Nephron (organoid): Measurements from ENCODE around the gene TRAF7.
"Not testable (repeated sequence)": the region's sequence is repeated elsewhere in the genome, so short reads cannot be mapped to it uniquely, and the experiment has no call there.

ENCODE experiments used
- H3K27ac Mint-ChIP-seq, 3 experiments: 2 replicates each; pipeline ENCODE4 v1.8.0; 2020; ENCODE audit warnings: mixed read lengths in 3 of 3, mild to moderate bottlenecking in 2 of 3, moderate library complexity in 1 of 3
- H3K27me3 Mint-ChIP-seq: 2 replicates; pipeline ENCODE4 v1.8.0; 2021; ENCODE audit warnings: low read depth, mild to moderate bottlenecking, moderate library complexity, mixed read lengths
- H3K36me3 Mint-ChIP-seq: 2 replicates; pipeline ENCODE4 v1.8.0; 2020; ENCODE audit warnings: low read depth, mixed read lengths
- H3K4me1 Mint-ChIP-seq: 2 replicates; pipeline ENCODE4 v1.8.0; 2020; ENCODE audit warnings: mixed read lengths
- H3K4me3 Mint-ChIP-seq, 3 experiments: 2 replicates each; pipeline ENCODE4 v1.8.0; 2020; ENCODE audit warnings: mild to moderate bottlenecking in 3 of 3, mixed read lengths in 3 of 3, moderate library complexity in 2 of 3
- H3K9me3 Mint-ChIP-seq: 2 replicates; pipeline ENCODE4 v1.8.0; 2020; ENCODE audit warnings: mixed read lengths

The TRAF7 gene

GRCh38 chr16:2124377-2124693 lies 31.2 kb upstream of the TRAF7 start:
- Mint-ChIP-seq H3K4me1 (peaks cover 37% of the 10 kb centered on the region), H3K27ac (peak overlapping the region in 1 of 3 experiments; percentile 91)
- H3K4me3 Mint-ChIP-seq, H3K27me3 Mint-ChIP-seq, H3K36me3 Mint-ChIP-seq, H3K9me3 Mint-ChIP-seq: not testable (repeated sequence)

DNA sequence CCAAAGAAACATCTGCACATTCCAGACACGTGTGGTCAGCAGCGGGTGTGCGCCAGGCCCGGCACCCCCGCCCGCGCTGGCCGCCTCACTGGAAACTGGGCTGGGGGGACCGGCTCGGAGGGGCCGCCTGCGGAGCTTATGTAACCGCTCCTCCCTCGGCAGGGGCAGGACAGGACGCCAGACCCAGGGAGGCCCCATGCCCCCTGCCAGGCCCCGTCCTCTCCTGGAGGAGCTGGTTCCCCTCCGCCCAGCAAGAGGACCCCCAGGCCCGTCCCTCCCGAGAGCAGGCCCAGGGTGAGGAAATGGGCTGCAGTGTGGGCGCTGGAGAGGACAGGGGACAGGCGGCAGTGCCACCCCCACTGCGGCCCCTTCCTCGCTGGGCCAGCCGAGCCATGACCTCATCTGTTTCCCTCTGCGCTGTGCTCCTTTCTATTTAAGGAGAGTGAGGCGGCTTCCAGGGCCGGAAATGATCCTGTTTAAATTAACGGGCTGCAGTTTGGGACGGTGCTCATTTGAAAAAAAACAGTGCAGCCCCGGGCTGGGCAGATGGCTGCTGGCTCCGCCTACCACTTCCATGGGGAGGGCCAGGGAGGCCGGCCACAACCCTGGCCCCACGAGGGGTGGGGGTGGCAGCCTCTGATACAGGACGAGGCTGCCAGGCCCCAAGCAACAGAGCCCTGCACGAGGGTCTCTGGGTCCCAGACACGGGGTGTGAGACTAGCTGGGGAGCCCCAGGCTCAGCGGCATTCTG lies 30.7 kb upstream of the TRAF7 start:
- Mint-ChIP-seq H3K4me1 (peaks cover 37% of the 10 kb centered on the region), H3K27ac (peak overlapping the region; percentile 87 to 91 (median 90)), H3K4me3 (peak overlapping the region; percentile 64 to 68 (median 66))
- not testable (repeated sequence) for H3K27me3 Mint-ChIP-seq, H3K9me3 Mint-ChIP-seq, H3K36me3 Mint-ChIP-seq

- Mint-ChIP-seq H3K27ac (peak overlapping the region; percentile 87 to 91 (median 90)), H3K4me1 (peaks cover 32% of the 10 kb centered on the region), H3K4me3 (peak overlapping the region; percentile 64 to 68 (median 66))
- not testable (repeated sequence) for H3K36me3 Mint-ChIP-seq, H3K27me3 Mint-ChIP-seq, H3K9me3 Mint-ChIP-seq
Observed at GRCh38 chr16:2125609-2126008, 30.0 kb upstream of the TRAF7 start.

GRCh38 chr16:2126161-2126743 lies 29.3 kb upstream of the TRAF7 start:
- peak overlapping the region; percentile 67 to 83 (median 76) for H3K27ac Mint-ChIP-seq
- H3K36me3 Mint-ChIP-seq, H3K9me3 Mint-ChIP-seq, H3K4me3 Mint-ChIP-seq, H3K27me3 Mint-ChIP-seq: not testable (repeated sequence)
- H3K4me1 Mint-ChIP-seq: peaks cover 27% of the 10 kb centered on the region

DNA sequence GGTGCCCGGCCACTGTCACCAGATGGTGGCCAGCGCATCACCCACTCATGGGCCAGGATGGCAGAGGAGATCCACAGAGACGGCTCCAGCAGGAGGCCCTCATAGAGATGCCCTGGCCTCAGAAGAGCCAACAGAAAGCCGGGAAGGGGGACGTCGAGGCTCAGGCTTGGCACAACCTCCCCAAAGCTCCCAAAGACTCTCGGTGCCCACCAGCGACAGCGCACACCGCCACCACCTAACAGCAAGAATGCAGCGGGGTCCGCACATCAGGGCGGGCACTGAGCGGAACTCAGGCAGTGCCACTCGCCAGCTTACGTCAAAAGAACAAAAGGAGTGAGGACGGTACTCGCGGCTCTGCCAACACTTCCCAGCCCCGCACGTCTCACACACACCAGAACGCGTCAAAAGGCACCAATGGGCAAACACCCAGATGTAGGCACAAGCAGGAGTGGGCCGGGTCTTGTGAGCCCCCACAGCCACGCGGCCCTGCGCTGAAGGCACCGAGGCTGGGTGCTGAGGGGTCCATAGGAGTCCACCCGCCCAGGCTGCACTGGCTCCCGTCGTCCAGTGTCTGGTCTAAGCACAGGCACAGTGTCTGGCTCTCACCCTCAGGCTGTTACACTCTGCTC lies 28.5 kb upstream of the TRAF7 start:
- Mint-ChIP-seq H3K27ac (peak overlapping the region; percentile 67 to 83 (median 76)), H3K4me3 (peak overlapping the region in 2 of 3 experiments; percentile 38 to 43)

DNA sequence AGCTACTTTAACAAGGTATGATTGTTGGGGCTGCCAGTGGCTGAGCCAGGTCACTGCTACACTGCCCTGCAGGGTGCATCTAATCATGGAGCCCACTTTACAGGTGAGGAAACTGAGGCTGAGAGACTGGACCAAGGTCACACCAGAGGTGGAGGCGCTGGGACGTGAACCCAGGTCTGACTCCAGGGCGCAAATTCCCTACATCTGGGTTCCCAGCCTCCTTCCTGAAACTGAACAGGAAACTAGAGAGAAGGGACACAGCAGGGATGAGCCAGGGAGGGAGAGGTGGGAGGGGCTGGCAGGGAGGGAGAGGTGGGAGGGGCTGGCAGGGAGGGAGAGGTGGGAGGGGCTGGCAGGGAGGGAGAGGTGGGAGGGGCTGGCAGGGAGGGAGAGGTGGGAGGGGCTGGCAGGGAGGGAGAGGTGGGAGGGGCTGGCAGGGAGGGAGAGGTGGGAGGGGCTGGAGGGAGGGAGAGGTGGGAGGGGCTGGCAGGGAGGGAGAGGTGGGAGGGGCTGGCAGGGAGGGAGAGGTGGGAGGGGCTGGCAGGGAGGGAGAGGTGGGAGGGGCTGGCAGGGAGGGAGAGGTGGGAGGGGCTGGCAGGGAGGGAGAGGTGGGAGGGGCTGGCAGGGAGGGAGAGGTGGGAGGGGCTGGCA lies 27.8 kb upstream of the TRAF7 start:
- Mint-ChIP-seq H3K4me3 (peak overlapping the region in 1 of 3 experiments; percentile 40), H3K4me1 (peaks cover 23% of the 10 kb centered on the region), H3K27ac (peak overlapping the region in 2 of 3 experiments; percentile 80 to 83)
- not testable (repeated sequence) for H3K36me3 Mint-ChIP-seq, H3K9me3 Mint-ChIP-seq, H3K27me3 Mint-ChIP-seq

More for the DNA sequence above, 28.5 kb upstream of the TRAF7 start:
- not testable (repeated sequence) for H3K9me3 Mint-ChIP-seq, H3K36me3 Mint-ChIP-seq, H3K27me3 Mint-ChIP-seq
- H3K4me1 Mint-ChIP-seq: peaks cover 23% of the 10 kb centered on the region

- not testable (repeated sequence) for H3K27me3 Mint-ChIP-seq, H3K36me3 Mint-ChIP-seq, H3K9me3 Mint-ChIP-seq
- Mint-ChIP-seq H3K27ac (peak overlapping the region in 1 of 3 experiments; percentile 93), H3K4me1 (peaks cover 23% of the 10 kb centered on the region), H3K4me3 (peak overlapping the region in 1 of 3 experiments; percentile 14)
Observed at GRCh38 chr16:2129251-2129650, 26.3 kb upstream of the TRAF7 start.

DNA sequence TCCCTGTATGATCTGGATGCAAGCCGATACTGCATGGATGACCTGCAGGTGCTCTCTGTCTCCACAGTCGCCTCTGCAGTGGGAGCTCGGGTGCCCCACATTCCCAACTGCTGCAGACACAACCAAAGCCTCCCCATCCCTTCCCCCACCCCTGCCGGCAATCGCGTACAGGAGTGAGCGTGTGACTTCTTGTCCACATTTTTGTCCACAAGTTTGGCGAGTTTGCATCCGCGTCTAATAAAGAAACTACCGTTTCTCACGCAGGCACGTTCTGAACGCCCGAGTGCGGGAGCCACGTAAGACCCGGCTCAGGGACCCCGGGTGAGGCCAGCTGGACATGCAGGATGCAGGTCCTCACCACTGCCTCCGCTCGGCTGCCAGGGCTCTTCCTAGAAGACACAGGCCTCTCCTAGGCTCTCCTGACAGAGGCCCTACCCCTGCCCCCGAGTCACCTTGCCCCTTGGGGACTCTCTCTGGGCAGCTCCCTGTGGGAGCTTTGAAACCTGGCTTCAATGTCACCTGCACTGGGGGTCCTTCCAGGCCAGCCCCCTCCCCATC lies 25.6 kb upstream of the TRAF7 start:
- peaks cover 21% of the 10 kb centered on the region for H3K4me1 Mint-ChIP-seq
- peak overlapping the region in 1 of 3 experiments; percentile 47 for H3K4me3 Mint-ChIP-seq
- not testable (repeated sequence) for H3K27me3 Mint-ChIP-seq, H3K36me3 Mint-ChIP-seq, H3K9me3 Mint-ChIP-seq
- H3K27ac Mint-ChIP-seq: peak overlapping the region in 1 of 3 experiments; percentile 44

- H3K27ac Mint-ChIP-seq: not testable (repeated sequence)
Observed at GRCh38 chr16:2133797-2134196, 21.8 kb upstream of the TRAF7 start.

DNA sequence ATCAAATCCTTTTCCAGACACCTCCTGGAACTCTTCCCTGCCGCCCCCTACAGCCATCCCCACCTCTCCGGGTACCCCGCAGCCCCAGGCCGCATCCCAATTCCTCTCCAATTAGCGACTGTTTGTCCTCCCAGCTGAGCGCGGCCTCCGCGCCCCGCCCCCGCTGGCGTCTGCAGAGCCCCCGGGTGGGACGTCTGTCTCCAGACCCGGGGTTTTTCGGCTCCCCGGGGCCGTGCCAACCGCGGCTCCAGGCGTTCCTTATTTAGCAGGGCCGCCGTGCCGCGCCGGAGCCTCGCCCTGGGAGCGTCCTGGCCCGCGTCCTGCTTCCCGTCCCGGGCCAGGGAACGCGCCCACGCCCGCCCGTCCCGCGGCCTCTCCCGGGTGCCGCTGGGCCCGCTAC lies 20.5 kb upstream of the TRAF7 start:
- not testable (repeated sequence) for H3K4me1 Mint-ChIP-seq, H3K27me3 Mint-ChIP-seq, H3K27ac Mint-ChIP-seq, H3K9me3 Mint-ChIP-seq, H3K36me3 Mint-ChIP-seq
- H3K4me3 Mint-ChIP-seq: peak overlapping the region; percentile 88 to 89 (median 88)

More at GRCh38 chr16:2133797-2134196, 21.8 kb upstream of the TRAF7 start:
- H3K36me3 Mint-ChIP-seq, H3K27me3 Mint-ChIP-seq, H3K9me3 Mint-ChIP-seq, H3K4me1 Mint-ChIP-seq: not testable (repeated sequence)
- peak overlapping the region in 1 of 3 experiments; percentile 13 for H3K4me3 Mint-ChIP-seq

DNA sequence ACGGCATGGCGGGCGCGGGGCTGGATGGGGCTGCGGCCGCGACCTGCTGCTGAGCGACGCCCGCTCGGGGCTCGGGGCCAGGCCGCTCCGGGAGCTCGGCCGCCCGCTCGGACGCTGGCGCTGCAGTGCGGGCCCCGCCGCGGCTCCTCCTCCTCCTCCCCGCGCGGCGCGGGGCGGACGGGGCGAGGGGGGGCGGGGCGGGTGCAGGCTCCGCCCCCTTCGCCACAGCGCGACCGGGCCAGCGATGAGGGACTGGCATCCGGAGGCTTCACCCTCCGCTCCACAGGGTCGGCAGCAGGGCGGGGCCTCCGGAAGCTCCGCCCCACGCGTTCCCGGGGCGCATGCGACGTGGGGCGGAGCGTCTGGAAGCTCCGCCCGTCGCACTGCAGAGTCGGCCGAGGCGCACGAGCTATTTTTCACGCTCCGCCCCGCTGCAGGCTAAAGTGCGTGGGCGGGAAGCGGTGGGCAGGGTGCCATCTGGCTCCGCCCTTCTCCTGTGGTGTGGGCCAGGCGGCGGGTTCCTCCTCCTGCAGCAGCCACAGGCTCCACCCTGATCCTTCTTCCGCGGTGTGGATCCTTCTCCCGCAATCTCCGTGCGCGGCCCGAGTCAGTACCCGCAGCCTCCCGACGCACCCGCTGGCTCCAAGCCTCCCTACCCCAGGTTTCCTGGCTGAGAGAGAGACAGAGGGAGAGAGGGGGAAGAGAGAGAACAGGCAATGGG lies 19.7 kb upstream of the TRAF7 start, which contains the start of gene PKD1:
Gene PKD1, minus strand, starts transcription at position 129 of the 721 bp plus-strand sequence. CDS start 209 bp downstream, outside the sequence.
- Mint-ChIP-seq H3K4me3 (peak within 1 kb of the TSS; percentile 89 to 93 (median 91)), H3K4me1 (peaks cover 10% of the 10 kb centered on the region), H3K27ac (peak within 1 kb of the TSS; percentile 85 to 92 (median 91))
- H3K27me3 Mint-ChIP-seq, H3K9me3 Mint-ChIP-seq, H3K36me3 Mint-ChIP-seq: not testable (repeated sequence)
